ENCODE data around the gene TMED8. TPM values are rescaled to one million over a fixed set of nuclear protein-coding genes. Genes with fewer than 3 reads are reported as not detected.

Gene TMED8
- total RNA-seq, 1 donor = 12.5 TPM

GRCh38 chr14:77311217-77311616 is 65.7 kb downstream of the TMED8 start:
- DNase-seq (ENCODE audit: low read depth) = peak; percentile 94
- H3K4me3 ChIP-seq (ENCODE audit: low read depth, low read length) = no peak overlapping the region
- no peak for TF ChIP-seq CTCF (IDR thresholded peaks at IDR 0.05; ENCODE audit: insufficient read depth, low read depth, low read length)

GRCh38 chr14:77310026-77310425 is 66.9 kb downstream of the TMED8 start:
- TF ChIP-seq CTCF (IDR thresholded peaks at IDR 0.05; ENCODE audit: insufficient read depth, low read depth, low read length) = no peak
- no peak for DNase-seq (ENCODE audit: low read depth)
- no peak overlapping the region for H3K4me3 ChIP-seq (ENCODE audit: low read depth, low read length)

- no peak overlapping the region for H3K4me3 ChIP-seq (ENCODE audit: low read depth, low read length)
- TF ChIP-seq CTCF (IDR thresholded peaks at IDR 0.05; ENCODE audit: insufficient read depth, low read depth, low read length) = no peak
- no peak for DNase-seq (ENCODE audit: low read depth)
Observed at GRCh38 chr14:77309131-77309530, 67.8 kb downstream of the TMED8 start.

GRCh38 chr14:77306851-77307496 is 69.9 kb downstream of the TMED8 start:
- no peak for TF ChIP-seq CTCF (IDR thresholded peaks at IDR 0.05; ENCODE audit: insufficient read depth, low read depth, low read length)
- no peak for DNase-seq (ENCODE audit: low read depth)
- H3K4me3 ChIP-seq (ENCODE audit: low read depth, low read length) = no peak overlapping the region

GRCh38 chr14:77306416-77306815 is 70.5 kb downstream of the TMED8 start:
- DNase-seq (ENCODE audit: low read depth) = no peak

GRCh38 chr14:77305696-77306095 is 71.2 kb downstream of the TMED8 start:
- DNase-seq (ENCODE audit: low read depth) = no peak
- H3K4me3 ChIP-seq (ENCODE audit: low read depth, low read length) = no peak overlapping the region
- no peak for TF ChIP-seq CTCF (IDR thresholded peaks at IDR 0.05; ENCODE audit: insufficient read depth, low read depth, low read length)

More at GRCh38 chr14:77306416-77306815, 70.5 kb downstream of the TMED8 start:
- no peak for TF ChIP-seq CTCF (IDR thresholded peaks at IDR 0.05; ENCODE audit: insufficient read depth, low read depth, low read length)
- no peak overlapping the region for H3K4me3 ChIP-seq (ENCODE audit: low read depth, low read length)

Measured in fibroblast of villous mesenchyme (primary cell).